ENCODE measurements around the gene KCNG2. TPM values are rescaled to one million over a fixed set of nuclear protein-coding genes. Genes with fewer than 3 reads are reported as not detected.

KCNG2 gene
- total and polyA plus RNA-seq, 2 of the 4 experiments (the other 2 are of a cell fraction), result not detected

- no peak for TF ChIP-seq MXI1 (IDR thresholded peaks at IDR 0.05; ENCODE audit: borderline replicate concordance, low read depth, low read length)
- TF ChIP-seq, protein P1, sequence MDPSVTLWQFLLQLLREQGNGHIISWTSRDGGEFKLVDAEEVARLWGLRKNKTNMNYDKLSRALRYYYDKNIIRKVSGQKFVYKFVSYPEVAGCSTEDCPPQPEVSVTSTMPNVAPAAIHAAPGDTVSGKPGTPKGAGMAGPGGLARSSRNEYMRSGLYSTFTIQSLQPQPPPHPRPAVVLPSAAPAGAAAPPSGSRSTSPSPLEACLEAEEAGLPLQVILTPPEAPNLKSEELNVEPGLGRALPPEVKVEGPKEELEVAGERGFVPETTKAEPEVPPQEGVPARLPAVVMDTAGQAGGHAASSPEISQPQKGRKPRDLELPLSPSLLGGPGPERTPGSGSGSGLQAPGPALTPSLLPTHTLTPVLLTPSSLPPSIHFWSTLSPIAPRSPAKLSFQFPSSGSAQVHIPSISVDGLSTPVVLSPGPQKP (IDR thresholded peaks at IDR 0.05; ENCODE audit: borderline replicate concordance, low read depth, low read length), result no peak
- TF ChIP-seq RCOR1 (IDR thresholded peaks at IDR 0.05; ENCODE audit: insufficient replicate concordance, low read length), result no peak
- no peak for TF ChIP-seq RAD21 (IDR thresholded peaks at IDR 0.05; ENCODE audit: low read length)
- TF ChIP-seq SMC3 (IDR thresholded peaks at IDR 0.05; ENCODE audit: low read depth, low read length), result no peak
- TF ChIP-seq CEBPB (IDR thresholded peaks at IDR 0.05; ENCODE audit: low read depth, low read length), result no peak
- no peak for TF ChIP-seq CTCF (conservative IDR thresholded peaks at IDR 0.05; ENCODE audit: low read depth, low read length)
- no peak for TF ChIP-seq USF2 (IDR thresholded peaks at IDR 0.05; ENCODE audit: low read depth, low read length)
- TF ChIP-seq MAZ (IDR thresholded peaks at IDR 0.05; ENCODE audit: borderline replicate concordance, low read depth, low read length), result no peak
- no peak for TF ChIP-seq MAFK (IDR thresholded peaks at IDR 0.05; ENCODE audit: low read depth, low read length)
- no peak for TF ChIP-seq BHLHE40 (IDR thresholded peaks at IDR 0.05; ENCODE audit: low read depth, low read length)
- Histone ChIP-seq H3K23ac (ENCODE audit: low read depth, low read length) (no peak overlapping the region), H4K8ac (ENCODE audit: low read depth in 2 of 2, low read length in 2 of 2) (no peak overlapping the region), H3K9me1 (ENCODE audit: insufficient read depth, low read length) (peaks cover 3% of the 10 kb centered on the region), H3K27ac (ENCODE audit: insufficient read depth, low read length) (no peak overlapping the region), H4K20me1 (ENCODE audit: insufficient read depth, low read length) (no peaks in the 10 kb centered on the region), H2BK5ac (ENCODE audit: low read depth, low read length, poor library complexity, severe bottlenecking) (no peak overlapping the region), H3K18ac (ENCODE audit: low read depth, low read length) (no peak overlapping the region), H2AK5ac (ENCODE audit: low read depth, low read length) (no peak overlapping the region), H3K27me3 (ENCODE audit: control insufficient read depth, insufficient read depth, low read length) (no peaks in the 10 kb centered on the region), H2BK120ac (ENCODE audit: low read depth, low read length) (no peak overlapping the region), H4K5ac (ENCODE audit: low read depth, low read length) (no peak overlapping the region), H2AFZ (replicated peaks; ENCODE audit: low read length, poor library complexity) (peak overlapping the region; percentile 78), H3K9ac (ENCODE audit: low read depth, low read length) (no peak overlapping the region), H3K79me1 (ENCODE audit: low read depth in 1 of 2, low read length in 2 of 2) (no peaks in the 10 kb centered on the region), H3K56ac (ENCODE audit: extremely low read depth, insufficient read depth, low read length) (no peak overlapping the region), H3K9me3 (ENCODE audit: control insufficient read depth, insufficient read depth, low read length) (no peaks in the 10 kb centered on the region; the same call in 1 of the 2 replicates), H2BK15ac (ENCODE audit: low read depth, low read length) (no peak overlapping the region), H3K4me3 (ENCODE audit: insufficient read depth, low read depth, low read length) (no peak overlapping the region), H3K14ac (replicated peaks; ENCODE audit: low read depth, low read length) (no peak overlapping the region), H3K4ac (ENCODE audit: low read depth, low read length) (no peak overlapping the region; the same call in 1 of the 2 replicates), H3K36me3 (ENCODE audit: control insufficient read depth, insufficient read depth, low read length) (no peaks in the 10 kb centered on the region), H3K4me2 (ENCODE audit: low read depth, low read length) (no peak overlapping the region), H2BK20ac (ENCODE audit: low read depth, low read length) (no peak overlapping the region), H2AK9ac (replicated peaks; ENCODE audit: low read depth, low read length, poor library complexity) (peak overlapping the region; percentile 10), H4K91ac (ENCODE audit: insufficient read depth, low read depth, low read length) (no peak overlapping the region), H3K4me1 (ENCODE audit: control insufficient read depth, insufficient read depth, low read length) (peaks cover 2% of the 10 kb centered on the region; the same call in 1 of the 2 replicates)
- BruUV-seq (replicated peaks), result no TSS peak
- dilution Hi-C loops (cut with HindIII; ENCODE audit: low sequenced_read_pairs, unreplicated experiment) (no loop called here), intact Hi-C loops (cut with micrococcal nuclease) (no loop called here), in situ Hi-C loops (cut with MboI; ENCODE audit: low sequenced_read_pairs) (no loop called here)
- DNase-seq (peak; percentile 25), ATAC-seq (ENCODE audit: low read depth) (peak; percentile 39)
- POLR2A ChIA-PET (ENCODE audit: unreplicated experiment), result no interaction called here
- WGBS, 2 experiments (ENCODE audit: extremely low coverage in 2 of 2, insufficient read length in 1 of 2), result 54% methylated on average over 18 of the region's 26 CpGs; no CpG with 5 or more reads in 1 of the 2 experiments
- CTCF ChIA-PET, result no interaction called here
Measured at GRCh38 chr18:79856119-79857007, 58.6 kb downstream of the KCNG2 start.

Measured in IMR-90 (cell line).